ENCODE data around the gene FAM107B. TPM values are rescaled to one million over a fixed set of nuclear protein-coding genes. Genes with fewer than 3 reads are reported as not detected.
A peak's percentile ranks its signal among the peaks of the same experiment; 100 is the strongest.

FAM107B gene
- total RNA-seq, 1 donor from 2014 or later = 43.0 TPM

DNA sequence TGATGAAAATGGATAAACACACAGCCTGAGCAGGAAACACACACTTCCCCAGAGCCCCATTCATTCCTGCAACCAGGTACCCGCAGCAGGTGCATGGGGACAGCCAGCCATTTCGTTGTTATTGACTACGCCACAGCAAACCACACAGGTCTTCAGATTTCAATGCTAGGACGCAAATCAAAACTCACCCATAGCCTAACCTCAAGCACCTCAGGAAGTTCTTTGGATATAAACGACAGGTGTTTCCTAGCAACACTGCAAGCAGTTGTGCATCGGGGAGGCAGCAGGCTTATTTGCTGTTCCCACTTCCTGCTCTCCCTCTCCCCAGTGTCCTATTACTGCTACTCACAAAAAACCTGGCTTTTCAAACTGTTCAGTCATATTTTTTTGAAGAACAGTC lies 267.5 kb downstream of the FAM107B start:
- peaks cover 5% of the 10 kb centered on the region for H3F3A ChIP-seq (ENCODE audit: low read depth)
- peaks cover 2% of the 10 kb centered on the region for H3K9me3 Mint-ChIP-seq
- no peaks in the 10 kb centered on the region for H3K27me3 ChIP-seq
- H3K36me3 Mint-ChIP-seq = peaks cover 21% of the 10 kb centered on the region
- no peaks in the 10 kb centered on the region for H3K9me3 ChIP-seq (ENCODE audit: low read depth)
- H3K4me3 Mint-ChIP-seq = no peak overlapping the region
- no peaks in the 10 kb centered on the region for H4K20me1 ChIP-seq (ENCODE audit: low read depth)
- no peak for TF ChIP-seq EZH2phosphoT487 (IDR thresholded peaks at IDR 0.05)
- no peak for TF ChIP-seq EZH2 (IDR thresholded peaks at IDR 0.05)
- TF ChIP-seq, protein P1, sequence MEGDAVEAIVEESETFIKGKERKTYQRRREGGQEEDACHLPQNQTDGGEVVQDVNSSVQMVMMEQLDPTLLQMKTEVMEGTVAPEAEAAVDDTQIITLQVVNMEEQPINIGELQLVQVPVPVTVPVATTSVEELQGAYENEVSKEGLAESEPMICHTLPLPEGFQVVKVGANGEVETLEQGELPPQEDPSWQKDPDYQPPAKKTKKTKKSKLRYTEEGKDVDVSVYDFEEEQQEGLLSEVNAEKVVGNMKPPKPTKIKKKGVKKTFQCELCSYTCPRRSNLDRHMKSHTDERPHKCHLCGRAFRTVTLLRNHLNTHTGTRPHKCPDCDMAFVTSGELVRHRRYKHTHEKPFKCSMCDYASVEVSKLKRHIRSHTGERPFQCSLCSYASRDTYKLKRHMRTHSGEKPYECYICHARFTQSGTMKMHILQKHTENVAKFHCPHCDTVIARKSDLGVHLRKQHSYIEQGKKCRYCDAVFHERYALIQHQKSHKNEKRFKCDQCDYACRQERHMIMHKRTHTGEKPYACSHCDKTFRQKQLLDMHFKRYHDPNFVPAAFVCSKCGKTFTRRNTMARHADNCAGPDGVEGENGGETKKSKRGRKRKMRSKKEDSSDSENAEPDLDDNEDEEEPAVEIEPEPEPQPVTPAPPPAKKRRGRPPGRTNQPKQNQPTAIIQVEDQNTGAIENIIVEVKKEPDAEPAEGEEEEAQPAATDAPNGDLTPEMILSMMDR (IDR thresholded peaks at IDR 0.05) = no peak
- no peaks in the 10 kb centered on the region for H3K79me2 ChIP-seq (ENCODE audit: low read depth)
- peaks cover 2% of the 10 kb centered on the region for H3K4me1 Mint-ChIP-seq
- no peak overlapping the region for H3K4me3 ChIP-seq
- H3K4me1 ChIP-seq = peaks cover 11% of the 10 kb centered on the region
- no peak overlapping the region for H3K4me2 ChIP-seq
- H3K36me3 ChIP-seq = peaks cover 10% of the 10 kb centered on the region
- no peaks in the 10 kb centered on the region for H3K27me3 Mint-ChIP-seq (ENCODE audit: insufficient read depth, low read depth)
- H3K27ac ChIP-seq = no peak overlapping the region
- no peak overlapping the region for H3K9ac ChIP-seq
- H3K27ac Mint-ChIP-seq = no peak overlapping the region
- DNase-seq (ENCODE audit: low spot score) = no peak
- no peak overlapping the region for H2AFZ ChIP-seq (replicated peaks)

DNA sequence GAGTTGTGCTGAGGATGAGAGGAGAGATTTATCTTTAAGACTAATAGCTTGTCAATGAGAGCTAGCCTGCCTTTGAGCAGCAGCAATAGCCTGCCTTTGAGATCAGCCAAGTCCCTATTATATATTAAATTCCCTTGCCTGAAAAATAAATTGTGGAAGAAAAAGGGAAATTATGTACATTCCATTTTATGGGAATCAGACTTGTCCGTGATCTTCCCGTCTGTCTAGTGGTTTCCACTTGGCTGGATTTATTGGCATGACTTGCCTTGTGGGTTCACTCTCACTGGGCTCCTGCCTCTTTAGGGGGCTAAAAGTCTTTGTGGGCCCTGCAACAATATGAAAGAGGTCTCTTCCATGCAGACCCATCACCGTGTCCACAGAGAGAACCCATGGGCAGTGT lies 272.3 kb downstream of the FAM107B start:
- Histone ChIP-seq H2AFZ (replicated peaks) (no peak overlapping the region), H3K4me3 (no peak overlapping the region), H3K9ac (no peak overlapping the region), H3K4me2 (peak overlapping the region; percentile 38), H4K20me1 (ENCODE audit: low read depth) (no peaks in the 10 kb centered on the region), H3K36me3 (no peaks in the 10 kb centered on the region), H3K4me1 (peaks cover 16% of the 10 kb centered on the region), H3F3A (ENCODE audit: low read depth) (peaks cover 17% of the 10 kb centered on the region), H3K79me2 (ENCODE audit: low read depth) (no peaks in the 10 kb centered on the region), H3K27ac (no peak overlapping the region), H3K9me3 (ENCODE audit: low read depth) (no peaks in the 10 kb centered on the region), H3K27me3 (no peaks in the 10 kb centered on the region)
- Mint-ChIP-seq H3K36me3 (peaks cover 2% of the 10 kb centered on the region), H3K27ac (no peak overlapping the region), H3K4me3 (no peak overlapping the region), H3K27me3 (ENCODE audit: insufficient read depth, low read depth) (peaks cover 2% of the 10 kb centered on the region), H3K9me3 (no peaks in the 10 kb centered on the region), H3K4me1 (peaks cover 6% of the 10 kb centered on the region)
- TF ChIP-seq EZH2 (IDR thresholded peaks at IDR 0.05) (no peak), EZH2phosphoT487 (IDR thresholded peaks at IDR 0.05) (no peak)
- TF ChIP-seq, protein P1 (IDR thresholded peaks at IDR 0.05) = no peak
- DNase-seq (ENCODE audit: low spot score) = peak; percentile 7

DNA sequence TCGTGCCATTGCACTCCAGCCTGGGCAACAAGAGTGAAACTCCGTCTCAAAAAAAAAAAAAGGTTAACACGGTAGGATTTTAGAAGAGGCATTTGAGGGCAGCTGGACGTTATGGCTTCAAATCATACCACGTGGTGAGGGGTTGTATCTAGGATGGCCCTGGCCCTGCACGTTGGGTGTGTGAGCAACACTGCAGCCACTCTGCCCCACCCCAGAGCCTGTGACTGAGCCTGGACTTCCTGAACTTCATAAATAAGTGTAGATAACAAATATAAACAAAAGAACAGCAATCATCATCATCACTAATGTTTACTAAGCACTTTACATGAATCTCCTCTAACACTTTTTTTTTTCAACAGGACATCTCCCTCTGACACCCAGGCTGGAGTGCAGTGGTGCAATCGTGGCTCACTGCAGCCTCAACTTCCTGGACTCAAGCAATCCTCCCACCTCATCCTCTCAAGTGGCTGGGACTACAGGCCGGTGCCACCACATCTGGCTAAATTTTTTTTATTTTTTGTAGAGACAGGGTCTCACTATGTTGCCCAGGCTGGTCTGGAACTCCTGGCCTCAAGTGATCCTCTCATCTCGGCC lies 274.4 kb downstream of the FAM107B start:
- Mint-ChIP-seq H3K4me1 (peaks cover 4% of the 10 kb centered on the region), H3K27me3 (ENCODE audit: insufficient read depth, low read depth) (peaks cover 2% of the 10 kb centered on the region), H3K27ac (no peak overlapping the region), H3K9me3 (no peaks in the 10 kb centered on the region), H3K36me3 (no peaks in the 10 kb centered on the region), H3K4me3 (no peak overlapping the region)
- H3K27me3 ChIP-seq = no peaks in the 10 kb centered on the region
- H3K27ac ChIP-seq = no peak overlapping the region
- no peak overlapping the region for H3K4me2 ChIP-seq
- no peaks in the 10 kb centered on the region for H3K79me2 ChIP-seq (ENCODE audit: low read depth)
- peaks cover 17% of the 10 kb centered on the region for H3F3A ChIP-seq (ENCODE audit: low read depth)
- TF ChIP-seq EZH2phosphoT487 (IDR thresholded peaks at IDR 0.05) (no peak), EZH2 (IDR thresholded peaks at IDR 0.05) (no peak)
- TF ChIP-seq, protein P1 (IDR thresholded peaks at IDR 0.05) = no peak
- no peak for DNase-seq (ENCODE audit: low spot score)
- no peak overlapping the region for H2AFZ ChIP-seq (replicated peaks)
- H3K9me3 ChIP-seq (ENCODE audit: low read depth) = no peaks in the 10 kb centered on the region
- no peak overlapping the region for H3K9ac ChIP-seq
- no peak overlapping the region for H3K4me3 ChIP-seq
- no peaks in the 10 kb centered on the region for H3K36me3 ChIP-seq
- H4K20me1 ChIP-seq (ENCODE audit: low read depth) = no peaks in the 10 kb centered on the region
- peaks cover 16% of the 10 kb centered on the region for H3K4me1 ChIP-seq

All from neural progenitor cell (in vitro differentiated cells).